Measurements from ENCODE around the gene TAB2. TPM values are rescaled to one million over a fixed set of nuclear protein-coding genes. Genes with fewer than 3 reads are reported as not detected.
A peak's percentile ranks its signal among the peaks of the same experiment; 100 is the strongest.

The TAB2 gene
- total RNA-seq, 6 donors from 2014 or later, result 46.5 to 99.5 (median 52.7) TPM

GRCh38 chr6:149414821-149415220 lies 97.3 kb downstream of the TAB2 start:
- H3K36me3 ChIP-seq, result peaks cover 0 to 20% (median 6%) of the 10 kb centered on the region in 4 donors
- ATAC-seq (ENCODE audit: low FRiP score in 2 of 2), result no peak
- no peak for TF ChIP-seq POLR2A (IDR thresholded peaks at IDR 0.05)
- TF ChIP-seq, protein P1, sequence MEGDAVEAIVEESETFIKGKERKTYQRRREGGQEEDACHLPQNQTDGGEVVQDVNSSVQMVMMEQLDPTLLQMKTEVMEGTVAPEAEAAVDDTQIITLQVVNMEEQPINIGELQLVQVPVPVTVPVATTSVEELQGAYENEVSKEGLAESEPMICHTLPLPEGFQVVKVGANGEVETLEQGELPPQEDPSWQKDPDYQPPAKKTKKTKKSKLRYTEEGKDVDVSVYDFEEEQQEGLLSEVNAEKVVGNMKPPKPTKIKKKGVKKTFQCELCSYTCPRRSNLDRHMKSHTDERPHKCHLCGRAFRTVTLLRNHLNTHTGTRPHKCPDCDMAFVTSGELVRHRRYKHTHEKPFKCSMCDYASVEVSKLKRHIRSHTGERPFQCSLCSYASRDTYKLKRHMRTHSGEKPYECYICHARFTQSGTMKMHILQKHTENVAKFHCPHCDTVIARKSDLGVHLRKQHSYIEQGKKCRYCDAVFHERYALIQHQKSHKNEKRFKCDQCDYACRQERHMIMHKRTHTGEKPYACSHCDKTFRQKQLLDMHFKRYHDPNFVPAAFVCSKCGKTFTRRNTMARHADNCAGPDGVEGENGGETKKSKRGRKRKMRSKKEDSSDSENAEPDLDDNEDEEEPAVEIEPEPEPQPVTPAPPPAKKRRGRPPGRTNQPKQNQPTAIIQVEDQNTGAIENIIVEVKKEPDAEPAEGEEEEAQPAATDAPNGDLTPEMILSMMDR (IDR thresholded peaks at IDR 0.05), result no peak
- no peak for TF ChIP-seq POLR2AphosphoS5 (IDR thresholded peaks at IDR 0.05)
- TF ChIP-seq EP300 (IDR thresholded peaks at IDR 0.05), result no peak
- no peaks in the 10 kb centered on the region for H3K27me3 ChIP-seq
- no peak overlapping the region for H3K4me3 ChIP-seq
- H3K9me3 ChIP-seq, result no peaks in the 10 kb centered on the region
- no peak for DNase-seq
- H3K27ac ChIP-seq, result no peak overlapping the region
- 85 to 95% methylated on average over 4 of the region's 4 CpGs for WGBS, 2 donors
- H3K4me1 ChIP-seq, result no peaks in the 10 kb centered on the region

GRCh38 chr6:149419696-149420404 lies 102.3 kb downstream of the TAB2 start:
- H3K27ac ChIP-seq, result no peak overlapping the region
- 86 to 91% methylated on average over 13 of the region's 13 CpGs for WGBS, 2 donors
- no peaks in the 10 kb centered on the region for H3K27me3 ChIP-seq
- no peak overlapping the region for H3K4me3 ChIP-seq
- H3K36me3 ChIP-seq, result no peaks in the 10 kb centered on the region
- ATAC-seq (ENCODE audit: low FRiP score in 2 of 2), result no peak
- TF ChIP-seq, protein P1 (IDR thresholded peaks at IDR 0.05), result no peak
- TF ChIP-seq POLR2AphosphoS5 (IDR thresholded peaks at IDR 0.05), result no peak
- DNase-seq, result no peak
- H3K9me3 ChIP-seq, result no peaks in the 10 kb centered on the region
- peaks cover 0 to 14% (median 9%) of the 10 kb centered on the region in 4 donors for H3K4me1 ChIP-seq

- TF ChIP-seq POLR2AphosphoS5 (IDR thresholded peaks at IDR 0.05), result no peak
- TF ChIP-seq EP300 (IDR thresholded peaks at IDR 0.05), result no peak
- no peak for TF ChIP-seq POLR2A (IDR thresholded peaks at IDR 0.05)
- TF ChIP-seq, protein P1 (IDR thresholded peaks at IDR 0.05), result no peak
- Histone ChIP-seq H3K9me3 (no peaks in the 10 kb centered on the region), H3K36me3 (no peaks in the 10 kb centered on the region), H3K4me3 (no peak overlapping the region), H3K4me1 (peaks cover 0 to 14% (median 9%) of the 10 kb centered on the region in 4 donors), H3K27ac (no peak overlapping the region), H3K27me3 (no peaks in the 10 kb centered on the region)
- 73 to 82% methylated on average over 5 of the region's 5 CpGs for WGBS, 2 donors
- no peak for ATAC-seq (ENCODE audit: low FRiP score in 2 of 2)
- DNase-seq, result no peak
Observed at GRCh38 chr6:149421132-149421531, 103.6 kb downstream of the TAB2 start.

DNA sequence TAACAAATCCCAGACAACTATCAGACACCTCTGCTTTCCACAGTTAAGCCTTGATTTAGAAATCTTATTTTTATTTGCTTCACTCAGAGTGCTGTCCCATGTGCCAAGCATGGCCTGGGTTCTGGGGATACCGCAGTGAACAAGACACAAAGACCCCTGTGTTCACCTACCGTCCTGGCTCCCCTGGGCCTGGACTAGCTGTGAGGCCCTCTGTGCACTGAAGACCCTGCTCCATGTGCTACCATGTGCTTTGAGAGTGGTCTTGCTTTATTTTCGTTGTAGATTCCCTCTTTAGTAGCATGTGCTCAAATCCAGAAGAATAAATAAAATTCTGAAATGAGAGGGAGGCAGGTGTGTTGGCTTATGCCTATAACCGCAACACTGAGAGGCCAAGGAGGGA lies 105.1 kb downstream of the TAB2 start:
- no peak for DNase-seq
- ATAC-seq (ENCODE audit: low FRiP score in 2 of 2), result no peak
- WGBS, 2 donors, result 87 to 94% methylated on average over 4 of the region's 4 CpGs
- Histone ChIP-seq H3K9me3 (no peaks in the 10 kb centered on the region), H3K4me1 (peaks cover 0 to 14% (median 9%) of the 10 kb centered on the region in 4 donors), H3K4me3 (no peak overlapping the region), H3K36me3 (no peaks in the 10 kb centered on the region), H3K27me3 (no peaks in the 10 kb centered on the region), H3K27ac (peak overlapping the region in 1 of 4 donors; percentile 64)
- TF ChIP-seq EP300 (IDR thresholded peaks at IDR 0.05) (no peak), POLR2A (IDR thresholded peaks at IDR 0.05) (no peak), POLR2AphosphoS5 (IDR thresholded peaks at IDR 0.05) (no peak)
- TF ChIP-seq, protein P1 (IDR thresholded peaks at IDR 0.05), result no peak

GRCh38 chr6:149423964-149424440 lies 106.5 kb downstream of the TAB2 start:
- TF ChIP-seq POLR2A (IDR thresholded peaks at IDR 0.05) (no peak), POLR2AphosphoS5 (IDR thresholded peaks at IDR 0.05) (no peak), EP300 (IDR thresholded peaks at IDR 0.05) (no peak)
- TF ChIP-seq, protein P1 (IDR thresholded peaks at IDR 0.05), result no peak
- Histone ChIP-seq H3K4me1 (peaks cover 0 to 14% (median 9%) of the 10 kb centered on the region in 4 donors), H3K36me3 (no peaks in the 10 kb centered on the region), H3K9me3 (no peaks in the 10 kb centered on the region), H3K27me3 (no peaks in the 10 kb centered on the region), H3K4me3 (no peak overlapping the region), H3K27ac (peak overlapping the region in 3 of 4 donors; percentile 3 to 64 (median 9))
- WGBS, 2 donors, result 63 to 66% methylated on average over 7 of the region's 7 CpGs
- DNase-seq (no peak), ATAC-seq (ENCODE audit: low FRiP score in 2 of 2) (no peak)
